Measurements from ENCODE around the gene CAMSAP1. TPM values are rescaled to one million over a fixed set of nuclear protein-coding genes. Genes with fewer than 3 reads are reported as not detected.

The CAMSAP1 gene
- total and polyA plus RNA-seq, 9 of the 15 experiments (the other 6 are each of a cell fraction or from before 2014, with no cell fraction given) = 1.5 to 28.8 (median 14.3) TPM

DNA sequence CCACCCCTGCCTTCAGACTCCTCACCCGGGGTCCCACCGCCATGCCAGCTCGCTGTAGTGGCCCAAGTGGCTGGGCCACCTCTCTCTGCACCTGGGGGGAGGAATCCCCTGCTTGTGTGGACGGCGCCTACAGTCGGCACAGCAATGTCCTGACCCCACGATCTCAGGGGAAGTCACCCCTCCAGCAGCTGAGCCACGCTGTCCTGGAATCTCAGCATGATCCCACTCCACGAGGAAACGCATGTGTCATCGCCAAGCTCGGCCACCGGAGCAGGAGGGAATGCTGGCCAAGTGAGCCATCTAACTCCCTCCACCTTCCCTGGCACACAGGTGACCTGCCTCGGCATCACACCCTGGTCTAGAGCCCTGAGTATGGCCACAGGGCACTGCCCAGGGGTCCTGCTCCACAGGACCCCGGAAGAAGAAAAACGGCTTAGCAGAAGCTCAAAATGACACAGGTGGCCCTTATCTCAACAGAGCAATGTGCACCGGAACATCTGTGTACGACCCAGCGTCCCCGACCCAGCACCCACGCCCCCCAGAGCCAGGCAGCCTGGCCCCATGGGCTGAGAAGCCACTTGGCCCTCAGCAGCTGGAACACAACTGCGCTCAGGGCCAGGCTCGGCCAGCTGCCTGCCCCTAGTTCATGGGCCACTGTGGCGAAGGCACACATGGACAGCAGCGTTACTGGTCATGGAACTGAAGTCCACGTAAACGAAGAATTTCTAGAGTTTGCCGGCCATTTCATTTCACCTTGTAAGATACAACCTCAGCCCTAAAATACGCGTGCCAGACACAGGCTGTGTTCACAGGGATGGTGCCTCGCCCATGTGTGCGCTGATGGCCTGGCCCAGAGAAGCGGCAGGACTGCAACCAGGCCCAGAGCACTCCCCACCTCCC is 23.4 kb upstream of the CAMSAP1 start (continued):
- TF ChIP-seq, protein P1, sequence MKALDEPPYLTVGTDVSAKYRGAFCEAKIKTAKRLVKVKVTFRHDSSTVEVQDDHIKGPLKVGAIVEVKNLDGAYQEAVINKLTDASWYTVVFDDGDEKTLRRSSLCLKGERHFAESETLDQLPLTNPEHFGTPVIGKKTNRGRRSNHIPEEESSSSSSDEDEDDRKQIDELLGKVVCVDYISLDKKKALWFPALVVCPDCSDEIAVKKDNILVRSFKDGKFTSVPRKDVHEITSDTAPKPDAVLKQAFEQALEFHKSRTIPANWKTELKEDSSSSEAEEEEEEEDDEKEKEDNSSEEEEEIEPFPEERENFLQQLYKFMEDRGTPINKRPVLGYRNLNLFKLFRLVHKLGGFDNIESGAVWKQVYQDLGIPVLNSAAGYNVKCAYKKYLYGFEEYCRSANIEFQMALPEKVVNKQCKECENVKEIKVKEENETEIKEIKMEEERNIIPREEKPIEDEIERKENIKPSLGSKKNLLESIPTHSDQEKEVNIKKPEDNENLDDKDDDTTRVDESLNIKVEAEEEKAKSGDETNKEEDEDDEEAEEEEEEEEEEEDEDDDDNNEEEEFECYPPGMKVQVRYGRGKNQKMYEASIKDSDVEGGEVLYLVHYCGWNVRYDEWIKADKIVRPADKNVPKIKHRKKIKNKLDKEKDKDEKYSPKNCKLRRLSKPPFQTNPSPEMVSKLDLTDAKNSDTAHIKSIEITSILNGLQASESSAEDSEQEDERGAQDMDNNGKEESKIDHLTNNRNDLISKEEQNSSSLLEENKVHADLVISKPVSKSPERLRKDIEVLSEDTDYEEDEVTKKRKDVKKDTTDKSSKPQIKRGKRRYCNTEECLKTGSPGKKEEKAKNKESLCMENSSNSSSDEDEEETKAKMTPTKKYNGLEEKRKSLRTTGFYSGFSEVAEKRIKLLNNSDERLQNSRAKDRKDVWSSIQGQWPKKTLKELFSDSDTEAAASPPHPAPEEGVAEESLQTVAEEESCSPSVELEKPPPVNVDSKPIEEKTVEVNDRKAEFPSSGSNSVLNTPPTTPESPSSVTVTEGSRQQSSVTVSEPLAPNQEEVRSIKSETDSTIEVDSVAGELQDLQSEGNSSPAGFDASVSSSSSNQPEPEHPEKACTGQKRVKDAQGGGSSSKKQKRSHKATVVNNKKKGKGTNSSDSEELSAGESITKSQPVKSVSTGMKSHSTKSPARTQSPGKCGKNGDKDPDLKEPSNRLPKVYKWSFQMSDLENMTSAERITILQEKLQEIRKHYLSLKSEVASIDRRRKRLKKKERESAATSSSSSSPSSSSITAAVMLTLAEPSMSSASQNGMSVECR (CRISPR knock-in tag; IDR thresholded peaks at IDR 0.05) = 0 out of 2 replicates have a peak, but pooled peaks have one; percentile 26

DNA sequence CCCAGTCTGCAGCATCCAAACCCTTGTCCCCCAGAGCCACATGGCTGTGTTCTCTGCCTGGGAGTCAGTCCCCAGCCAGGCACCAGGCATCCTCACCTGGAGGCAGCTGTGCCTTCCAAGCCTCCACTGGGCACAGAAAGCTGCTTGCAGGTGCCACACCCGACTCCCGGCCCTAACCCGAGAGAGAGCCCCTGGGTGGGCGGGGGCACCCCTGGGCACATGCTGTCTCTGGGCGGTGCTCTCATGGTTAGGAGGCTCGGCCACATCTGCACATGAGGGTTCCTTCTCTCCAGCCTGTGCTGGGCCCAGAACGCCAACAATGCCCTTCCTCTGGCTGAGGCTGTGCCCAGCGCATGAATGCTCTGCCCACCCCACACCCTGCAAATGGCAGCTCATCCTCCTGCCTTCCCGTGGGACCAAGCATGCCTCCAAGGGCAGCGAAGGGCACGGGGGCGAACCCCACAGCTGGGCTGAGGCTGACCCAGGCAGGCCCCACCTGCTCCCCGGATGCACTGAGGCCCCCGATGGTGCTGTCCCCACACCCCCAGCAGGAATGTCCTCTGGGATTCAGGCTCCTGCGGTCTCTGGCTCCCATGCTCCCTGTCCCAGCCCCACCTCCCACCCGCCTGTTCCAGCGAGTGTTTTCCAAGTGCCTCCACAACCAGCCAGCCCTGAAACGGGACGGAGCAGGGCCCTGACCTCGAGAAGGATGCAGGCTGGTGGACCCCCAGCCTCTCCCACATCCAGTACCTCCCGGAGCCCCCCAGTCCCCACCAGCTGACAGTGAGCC is 22.5 kb upstream of the CAMSAP1 start:
- Histone ChIP-seq H3K4me1 (replicated peaks in 1 of 2; ENCODE audit: control insufficient read depth in 2 of 2, insufficient read depth in 2 of 2, low read length in 2 of 2) (peaks cover 0 to 63% of the 10 kb centered on the region in 2 experiments; a peak in 2 of 5 replicates), H2AFZ (ENCODE audit: low read depth, low read length) (no peak overlapping the region), H3K9ac (ENCODE audit: insufficient read depth in 1 of 2, low read depth in 2 of 2, low read length in 2 of 2) (no peak overlapping the region), H3K4me3 (no peak overlapping the region), H3K9me3 (replicated peaks; ENCODE audit: control insufficient read depth, insufficient read depth, low read depth, low read length) (no peaks in the 10 kb centered on the region), H3K9me1 (ENCODE audit: control insufficient read depth, insufficient read depth, low read length) (peaks cover 3% of the 10 kb centered on the region), H3K27me3 (ENCODE audit: control insufficient read depth in 2 of 2, insufficient read depth in 2 of 2, low read length in 2 of 2) (no peaks in the 10 kb centered on the region), H3K4me2 (ENCODE audit: insufficient read depth, low read length) (no peak overlapping the region), H3K27ac (ENCODE audit: extremely low read depth, low read depth, low read length) (no peak overlapping the region), H3K79me2 (ENCODE audit: control insufficient read depth, insufficient read depth, low read length) (peaks cover 52% of the 10 kb centered on the region), H4K20me1 (replicated peaks; ENCODE audit: control insufficient read depth, insufficient read depth, low read length) (peaks cover 45% of the 10 kb centered on the region; the same call in 1 of the 2 replicates), H3K36me3 (ENCODE audit: control insufficient read depth, insufficient read depth, low read length) (peaks cover 96% of the 10 kb centered on the region)
- ATAC-seq = no peak
- no peak for DNase-seq (ENCODE audit: extremely low read depth in 1 of 4, low spot score in 3 of 4)
- POLR2A ChIA-PET = interaction anchor here (1.2 to 2.0 kb wide), 2 partner anchors 11 to 39 kb away, joined by 3 to 7 read pairs; no protein-coding TSS in a partner anchor
- intact Hi-C loops (cut with micrococcal nuclease) (no loop called here), in situ Hi-C loops (cut with MboI) (no loop called here)
- no TSS peak for BruUV-seq (replicated peaks)
- FAIRE-seq = no peak
- CTCF ChIA-PET (ENCODE audit: low intra/inter-chr PET ratio) = no interaction called here
- TF ChIP-seq TBP (optimal IDR thresholded peaks at IDR 0.05; ENCODE audit: low read depth, low read length) (no peak), MYNN (IDR thresholded peaks at IDR 0.05) (0 out of 2 replicates have a peak, but pooled peaks have one; percentile 3), MYNN (CRISPR knock-in tag; IDR thresholded peaks at IDR 0.05) (no peak), STAT5A (IDR thresholded peaks at IDR 0.05; ENCODE audit: borderline replicate concordance, low read length) (no peak), RBM22 (IDR thresholded peaks at IDR 0.05; ENCODE audit: low read depth, low read length, poor library complexity, severe bottlenecking) (peak; percentile 70), POLR2G (IDR thresholded peaks at IDR 0.05; ENCODE audit: low read depth, low read length) (peak; percentile 66), POLR2A (conservative IDR thresholded peaks at IDR 0.05) (peak; percentile 11; the same call in 1 of the 2 replicates), MCM5 (IDR thresholded peaks at IDR 0.05; ENCODE audit: low read depth) (no peak), RBFOX2 (IDR thresholded peaks at IDR 0.05; ENCODE audit: low read depth, low read length) (0 out of 2 replicates have a peak, but pooled peaks have one; percentile 17), ZNF124 (CRISPR knock-in tag; IDR thresholded peaks at IDR 0.05) (no peak)
- WGBS (ENCODE audit: insufficient coverage, low coverage, missing lambda C conversion rate) = 96% methylated on average over 16 of the region's 21 CpGs
